H1 (cell line): ENCODE data around the gene CSGALNACT2. TPM values are rescaled to one million over a fixed set of nuclear protein-coding genes. Genes with fewer than 3 reads are reported as not detected.

Experiments used
- CTCF ChIA-PET: fragments of 300-600 bp; sonication (Branson Sonifier 250); formaldehyde crosslinking; loops from one replicate; lab custom pipeline; 2021; ENCODE audit not compliant: partially characterized antibody; lab: Charles Lee
- POLR2A ChIA-PET: fragments of 300-600 bp; sonication (Branson Sonifier 250); formaldehyde crosslinking; loops from one replicate; lab custom pipeline; 2021; ENCODE audit warnings: inconsistent platforms; ENCODE audit not compliant: partially characterized antibody; lab: Charles Lee
- DNase-seq, 2 experiments: peaks; one replicate each; pipeline versions ENCODE4 v3.0.0 to v3.0.0-alpha.2; 2010 to 2022; ENCODE audit warnings: low spot score in 2 of 2, low read depth in 1 of 2, mixed read lengths in 1 of 2
- FAIRE-seq: peaks from 2 replicates; lab custom pipeline; 2011; peaks lifted over from hg19 to GRCh38; lab: Jason Lieb, UNC
- H2AFZ ChIP-seq: 2 replicates; pipeline ENCODE4 v1.8.1; 2012; ENCODE audit warnings: low read length, inconsistent platforms
- H2AK5ac ChIP-seq: 2 replicates; pipeline ENCODE4 v1.6.1; 2013; ENCODE audit warnings: low read depth, low read length
- H2BK120ac ChIP-seq: replicated peaks from 2 replicates; pipeline ENCODE3; 2013; ENCODE audit warnings: low read depth, low read length, inconsistent platforms
- H2BK12ac ChIP-seq: 2 replicates; pipeline ENCODE4 v1.6.1; 2013; ENCODE audit warnings: low read depth, low read length
- H2BK15ac ChIP-seq: 2 replicates; pipeline ENCODE4 v1.6.1; 2013; ENCODE audit warnings: low read length
- H2BK20ac ChIP-seq: 2 replicates; pipeline ENCODE4 v1.6.1; 2013; ENCODE audit warnings: low read length
- H2BK5ac ChIP-seq: 2 replicates; pipeline ENCODE4 v1.6.1; 2013; ENCODE audit warnings: low read depth, low read length
- H3K14ac ChIP-seq: 2 replicates; pipeline ENCODE4 v1.6.1; 2013; ENCODE audit warnings: inconsistent platforms; ENCODE audit not compliant: insufficient read length
- H3K18ac ChIP-seq: 2 replicates; pipeline ENCODE4 v1.6.1; 2013; ENCODE audit warnings: low read length; ENCODE audit errors: extremely low read depth
- H3K23ac ChIP-seq: 2 replicates; pipeline ENCODE4 v1.6.1; 2013; ENCODE audit warnings: inconsistent platforms; ENCODE audit not compliant: insufficient read length
- H3K23me2 ChIP-seq: 2 replicates; pipeline ENCODE4 v1.6.1; 2013; ENCODE audit warnings: low read depth, low read length
- H3K27ac ChIP-seq: 2 replicates; pipeline ENCODE4 v1.6.1; 2011; ENCODE audit warnings: low read depth, low read length, inconsistent platforms
- H3K27me3 ChIP-seq, 4 experiments: replicated peaks in 1 of 4; 1 replicate in 1 of 4; 2 replicates in 3 of 4; pipeline versions ENCODE4 v1.6.1 to v1.8.1; 2011 to 2013; ENCODE audit warnings: low read length in 3 of 4, mild to moderate bottlenecking in 3 of 4, inconsistent platforms in 2 of 4, mixed read lengths in 2 of 4, moderate library complexity in 1 of 4; ENCODE audit not compliant: control insufficient read depth in 3 of 4, insufficient read depth in 3 of 4; ENCODE audit errors: extremely low read depth in 1 of 4
- H3K36me3 ChIP-seq, 4 experiments: 2 replicates each; pipeline versions ENCODE4 v1.6.1 to v1.8.1; 2011 to 2013; ENCODE audit warnings: mild to moderate bottlenecking in 4 of 4, low read length in 3 of 4, moderate library complexity in 2 of 4, control low read depth in 1 of 4, inconsistent platforms in 1 of 4; ENCODE audit not compliant: insufficient read depth in 4 of 4, control insufficient read depth in 2 of 4
- H3K4ac ChIP-seq: replicated peaks from 2 replicates; pipeline ENCODE3; 2013; ENCODE audit warnings: low read length, low read depth, mixed read lengths, inconsistent platforms; ENCODE audit not compliant: insufficient read length
- H3K4me1 ChIP-seq, 4 experiments: replicated peaks in 1 of 4; 1 replicate in 1 of 4; 2 replicates in 3 of 4; pipeline versions ENCODE4 v1.6.1 to v1.8.1; 2011 to 2013; ENCODE audit warnings: low read length in 3 of 4, inconsistent platforms in 2 of 4, mixed read lengths in 1 of 4; ENCODE audit not compliant: insufficient read depth in 4 of 4, control insufficient read depth in 3 of 4
- H3K4me2 ChIP-seq, 2 experiments: 2 replicates each; pipeline versions ENCODE4 v1.6.1 to v1.8.1; 2011 to 2013; ENCODE audit warnings: low read depth in 2 of 2, low read length in 2 of 2, control low read depth in 1 of 2, inconsistent platforms in 1 of 2, mild to moderate bottlenecking in 1 of 2; ENCODE audit not compliant: insufficient read depth in 1 of 2
- H3K4me3 ChIP-seq, 4 experiments: fragments of 200-600, 300-600 bp in 1 of 4; sonication (generic), shearing (Covaris generic), sonication (Bioruptor Twin) in 1 of 4; 2 replicates each; pipeline versions ENCODE4 v1.5.1 to v1.8.1; 2011 to 2016; ENCODE audit warnings: low read length in 4 of 4, low read depth in 3 of 4, control low read depth in 2 of 4, inconsistent platforms in 2 of 4, mild to moderate bottlenecking in 2 of 4, mixed read lengths in 1 of 4, moderate library complexity in 1 of 4; ENCODE audit not compliant: insufficient read depth in 2 of 4; ENCODE audit errors: extremely low read depth in 1 of 4
- H3K56ac ChIP-seq: replicated peaks from 2 replicates; pipeline ENCODE3; 2013; ENCODE audit warnings: low read depth, mild to moderate bottlenecking, mixed read lengths, low read length, inconsistent platforms; ENCODE audit not compliant: insufficient read length
- H3K79me1 ChIP-seq: 2 replicates; pipeline ENCODE4 v1.6.1; 2013; ENCODE audit warnings: low read depth, low read length, control low read depth
- H3K79me2 ChIP-seq, 2 experiments: 2 replicates each; pipeline versions ENCODE4 v1.6.1 to v1.8.1; 2012 to 2013; ENCODE audit warnings: low read length in 2 of 2, mild to moderate bottlenecking in 2 of 2, inconsistent platforms in 1 of 2; ENCODE audit not compliant: insufficient read depth in 2 of 2, control insufficient read depth in 1 of 2
- H3K9ac ChIP-seq, 4 experiments: replicated peaks in 1 of 4; 1 replicate in 1 of 4; 2 replicates in 3 of 4; pipeline versions ENCODE4 v1.6.1 to v1.8.1; 2011 to 2013; ENCODE audit warnings: low read depth in 3 of 4, low read length in 3 of 4, control low read depth in 2 of 4, mild to moderate bottlenecking in 2 of 4, moderate library complexity in 2 of 4, inconsistent platforms in 1 of 4; ENCODE audit errors: extremely low read depth in 1 of 4
- H3K9me3 ChIP-seq, 2 experiments: 2 replicates each; pipeline versions ENCODE4 v1.6.1 to v1.8.1; 2012 to 2013; ENCODE audit warnings: mild to moderate bottlenecking in 2 of 2, moderate library complexity in 2 of 2, control low read depth in 1 of 2, inconsistent platforms in 1 of 2, low read depth in 1 of 2, low read length in 1 of 2, mixed read lengths in 1 of 2; ENCODE audit not compliant: insufficient read depth in 2 of 2
- H4K20me1 ChIP-seq, 2 experiments: replicated peaks in 1 of 2; 2 replicates each; pipeline versions ENCODE3 to v1.8.1; 2011 to 2013; ENCODE audit warnings: inconsistent platforms in 2 of 2, low read length in 2 of 2, mild to moderate bottlenecking in 1 of 2; ENCODE audit not compliant: insufficient read depth in 2 of 2, control insufficient read depth in 1 of 2
- H4K5ac ChIP-seq: 2 replicates; pipeline ENCODE4 v1.6.1; 2013; ENCODE audit warnings: low read length, low read depth, mixed read lengths, inconsistent platforms; ENCODE audit not compliant: insufficient read length
- H4K8ac ChIP-seq: 2 replicates; pipeline ENCODE4 v1.8.0; 2013; ENCODE audit warnings: mild to moderate bottlenecking, moderate library complexity, low read length, inconsistent platforms; ENCODE audit not compliant: insufficient read depth; ENCODE audit errors: extremely low read depth
- H4K91ac ChIP-seq: replicated peaks from 2 replicates; pipeline ENCODE3; 2013; ENCODE audit warnings: low read length, mixed read lengths, inconsistent platforms; ENCODE audit not compliant: insufficient read length
- PHF8 ChIP-seq: fragments of 200-600 bp; sonication (generic); conservative IDR thresholded peaks from 2 replicates; pipeline ENCODE4 v1.7.1; 2012; ENCODE audit warnings: low read depth, mild to moderate bottlenecking, inconsistent platforms, low read length, moderate library complexity
- WGBS, 2 experiments: shearing (Covaris generic) in 1 of 2; methylation state at CpG; one replicate each; pipeline versions ENCODE4 v1.1.6 to v1.1.7; 2013 to 2015; ENCODE audit warnings: low lambda C conversion rate in 2 of 2, mixed read lengths in 2 of 2, inconsistent platforms in 1 of 2, low coverage in 1 of 2, missing lambda C conversion rate in 1 of 2; ENCODE audit not compliant: insufficient replicate concordance in 2 of 2, insufficient coverage in 1 of 2, insufficient read length in 1 of 2; ENCODE audit errors: extremely low coverage in 1 of 2, missing lambda C conversion rate in 1 of 2; 5-methylcytosine and 5-hydroxymethylcytosine counted together
- polyA plus RNA-seq, 7 experiments: library from polyadenylated mRNA; depleted of rRNA in 3 of 7; stranded (reverse) in 5 of 7; unstranded in 2 of 7; fragments of >200 nt in 5 of 7; fragments of 200-250 nt in 2 of 7; gene quantifications; 1 replicate in 5 of 7; 2 replicates in 1 of 7; 4 replicates in 1 of 7; pipeline versions ENCODE4 v1.2.1 to v1.2.3, GENCODE V29; 2011 to 2013; ENCODE audit warnings: missing spikeins in 2 of 7, mixed read lengths in 2 of 7
- total RNA-seq: library from RNA; stranded (reverse); fragmentation: NEBNext Ultra II Directional; extraction: Animal tissue kit (Norgen Biotek cat#: 25700); gene quantifications from 2 replicates; pipeline ENCODE4 v1.2.1, GENCODE V29; 2021

The CSGALNACT2 gene
- total and polyA plus RNA-seq, 2 of the 8 experiments (the other 6 are each of a cell fraction or from before 2014, with no cell fraction given), result 2.6 to 5.3 TPM

GRCh38 chr10:43212043-43212721 is 73.9 kb downstream of the CSGALNACT2 start:
- Histone ChIP-seq H4K91ac (no peak overlapping the region), H2AFZ (no peak overlapping the region), H4K8ac (peak overlapping the region; percentile 46), H3K18ac (no peak overlapping the region; the same call in 1 of the 2 replicates), H2BK15ac (no peak overlapping the region; the same call in 1 of the 2 replicates), H3K27ac (no peak overlapping the region), H3K4me3 (no peak overlapping the region), H3K27me3 (no peaks in the 10 kb centered on the region), H3K36me3 (no peaks in the 10 kb centered on the region), H3K14ac (no peak overlapping the region), H4K5ac (no peak overlapping the region), H3K9me3 (no peaks in the 10 kb centered on the region), H3K56ac (no peak overlapping the region), H2BK120ac (no peak overlapping the region), H3K79me2 (no peaks in the 10 kb centered on the region), H3K23ac (no peak overlapping the region), H4K20me1 (peaks cover 0 to 4% of the 10 kb centered on the region in 2 experiments), H3K4me1 (peaks cover 0 to 5% (median 0%) of the 10 kb centered on the region in 4 experiments; a peak in 1 of 7 replicates), H3K9ac (no peak overlapping the region; a peak in 1 of 7 replicates), H3K79me1 (no peaks in the 10 kb centered on the region), H3K4ac (no peak overlapping the region), H3K4me2 (no peak overlapping the region), H3K23me2 (no peaks in the 10 kb centered on the region), H2BK5ac (no peak overlapping the region), H2AK5ac (no peak overlapping the region; the same call in 1 of the 2 replicates), H2BK20ac (no peak overlapping the region), H2BK12ac (no peak overlapping the region)
- 89% methylated on average over 13 of the region's 13 CpGs; no CpG with 5 or more reads in 1 of the 2 experiments for WGBS, 2 experiments
- no peak for FAIRE-seq
- POLR2A ChIA-PET, result interaction anchor here (1.8 kb wide), 1 partner anchor 48 kb away, joined by 3 read pairs; no protein-coding TSS in a partner anchor
- DNase-seq, result no peak
- CTCF ChIA-PET, result interaction anchor here (0.6 to 4.4 kb wide), 11 partner anchors 7 to 348 kb away, joined by 3 to 26 read pairs (median 3); no protein-coding TSS in a partner anchor
- TF ChIP-seq PHF8, result no peak
